ENCODE results near the gene DAZL.

GRCh38 chr3:16587681-16588060 lies 17.6 kb downstream of the DAZL start:
- TF ChIP-seq CTCF (IDR thresholded peaks at IDR 0.05) (no peak), POLR2AphosphoS5 (IDR thresholded peaks at IDR 0.05; ENCODE audit: insufficient read depth in 1 of 2, low read depth in 1 of 2) (no peak), POLR2A (IDR thresholded peaks at IDR 0.05) (no peak)
